LNCaP clone FGC (cell line): Measurements from ENCODE around the gene DHDH.

ENCODE experiments used
- DNase-seq: peaks from one replicate; pipeline ENCODE4 v3.0.0-alpha.2; 2011; ENCODE audit warnings: low read depth
- H3K4me3 ChIP-seq: 2 replicates; pipeline ENCODE4 v1.5.1; 2011; ENCODE audit warnings: mild to moderate bottlenecking, low read depth, low read length, control low read depth
- CTCF ChIP-seq: IDR thresholded peaks from 2 replicates; pipeline ENCODE4 v1.5.1; 2012; ENCODE audit warnings: mild to moderate bottlenecking; ENCODE audit not compliant: control insufficient read depth, insufficient read depth; ENCODE audit errors: extremely low read depth

Gene DHDH

DNA sequence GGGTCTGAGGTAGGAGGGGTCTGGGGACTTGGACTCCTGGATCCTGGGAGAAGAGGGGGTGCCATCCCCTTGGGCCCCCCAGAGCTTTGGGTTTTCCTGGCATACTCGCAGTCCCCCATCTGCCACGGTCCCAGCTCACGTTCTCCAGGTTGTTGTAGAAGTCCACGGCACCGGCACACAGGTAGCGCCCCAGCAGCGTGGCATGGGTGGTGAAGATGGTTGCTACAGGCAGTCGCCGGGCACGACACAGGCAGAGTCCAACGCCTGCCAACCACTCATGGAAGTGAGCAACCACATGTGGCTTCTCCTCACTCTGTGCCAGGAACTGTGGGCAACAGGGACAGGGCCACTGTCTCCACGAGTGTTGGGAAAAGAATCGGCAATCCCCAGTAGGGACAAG, 52.2 kb downstream of the DHDH start:
- H3K4me3 ChIP-seq = no peak overlapping the region
- DNase-seq = no peak
- no peak for TF ChIP-seq CTCF

GRCh38 chr19:48986211-48986610, 52.7 kb downstream of the DHDH start:
- H3K4me3 ChIP-seq = no peak overlapping the region
- no peak for TF ChIP-seq CTCF
- no peak for DNase-seq

DNA sequence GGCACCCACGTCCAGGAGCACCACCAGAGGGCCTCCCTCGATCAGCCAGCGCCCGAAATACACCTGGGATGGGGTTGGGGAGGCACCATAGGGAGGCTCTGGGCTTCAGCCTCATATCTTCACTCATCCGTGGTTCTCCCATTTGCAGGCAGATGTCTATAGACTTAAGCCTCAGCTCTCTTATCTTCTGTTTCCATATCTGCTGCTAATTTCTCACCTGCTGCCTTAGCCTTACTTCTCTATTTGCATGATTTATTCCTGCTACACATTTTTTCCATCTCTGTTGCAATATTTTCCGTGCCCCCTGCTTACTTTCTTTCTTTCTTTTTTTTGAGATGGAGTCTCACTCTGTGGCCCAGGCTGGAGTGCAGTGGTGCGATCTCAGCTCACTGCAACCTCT, 53.8 kb downstream of the DHDH start:
- no peak for DNase-seq
- H3K4me3 ChIP-seq = no peak overlapping the region
- TF ChIP-seq CTCF = no peak

GRCh38 chr19:48988286-48988685, 54.8 kb downstream of the DHDH start:
- no peak overlapping the region for H3K4me3 ChIP-seq
- no peak for DNase-seq
- no peak for TF ChIP-seq CTCF

DNA sequence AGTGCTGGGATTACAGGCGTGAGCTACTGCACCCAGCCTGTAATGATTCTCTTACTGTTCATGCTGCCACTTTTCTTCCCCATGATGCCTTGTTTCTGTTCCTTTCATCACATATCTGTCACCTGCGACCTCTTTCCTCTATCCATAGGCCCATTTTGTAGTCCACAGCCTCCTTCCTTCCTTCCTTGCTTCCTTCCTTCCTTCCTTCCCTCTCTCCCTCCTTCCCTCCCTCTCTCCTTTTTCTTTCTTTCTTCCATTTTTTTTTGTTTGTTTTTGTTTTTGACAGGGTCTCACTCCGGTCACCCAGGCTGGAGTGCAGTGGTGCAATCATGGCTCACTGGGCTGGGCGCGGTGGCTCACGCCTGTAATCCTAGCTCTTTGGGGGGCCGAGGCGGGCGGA, 55.4 kb downstream of the DHDH start:
- TF ChIP-seq CTCF = no peak
- H3K4me3 ChIP-seq = no peak overlapping the region
- DNase-seq = no peak

GRCh38 chr19:48989701-48990291, 56.3 kb downstream of the DHDH start:
- no peak for DNase-seq
- no peak for TF ChIP-seq CTCF
- H3K4me3 ChIP-seq = no peak overlapping the region

DNA sequence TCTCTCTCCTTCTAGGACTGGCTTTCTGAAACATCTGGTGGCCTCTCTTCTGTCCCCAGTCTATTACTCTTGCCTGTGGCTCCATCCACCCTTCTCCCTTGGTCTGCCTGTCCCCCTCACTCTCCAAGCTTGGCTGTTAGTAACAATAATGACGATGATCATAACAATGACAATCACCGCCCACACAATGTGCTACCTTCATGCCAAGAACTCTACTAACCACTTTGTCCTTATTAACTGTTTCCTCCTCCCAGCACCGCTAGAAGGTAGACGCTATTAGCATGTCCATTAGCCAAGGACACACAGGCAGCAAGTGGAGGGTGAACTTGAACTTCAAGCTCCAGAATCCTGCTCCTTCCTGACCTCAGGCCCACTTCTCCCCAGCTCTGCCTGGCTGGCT, 56.9 kb downstream of the DHDH start:
- DNase-seq = no peak
- TF ChIP-seq CTCF = no peak
- no peak overlapping the region for H3K4me3 ChIP-seq
